Ascending aorta (tissue), 2 donors: ENCODE results near the gene MYOM1. TPM values are rescaled to one million over a fixed set of nuclear protein-coding genes. Genes with fewer than 3 reads are reported as not detected.

ENCODE experiments used
- DNase-seq, 2 donors: peaks; one replicate each; pipeline ENCODE4 v3.0.0-alpha.2; 2019; ENCODE audit warnings: low spot score in 2 of 2
- H3K27ac ChIP-seq, 2 donors: fragments of 200-600 bp; sonication (generic); one replicate each; pipeline ENCODE4 v1.5.1; 2016 to 2017; ENCODE audit warnings: mild to moderate bottlenecking in 1 of 2
- H3K27me3 ChIP-seq: fragments of 200-600 bp; sonication (generic); one replicate; pipeline ENCODE4 v1.5.1; 2017
- H3K36me3 ChIP-seq, 2 donors: fragments of 200-600 bp; sonication (generic); one replicate each; pipeline ENCODE4 v1.5.1; 2016
- H3K4me1 ChIP-seq, 2 donors: fragments of 200-600 bp; sonication (generic); one replicate each; pipeline ENCODE4 v1.5.1; 2016 to 2017; ENCODE audit warnings: mild to moderate bottlenecking in 1 of 2
- H3K4me3 ChIP-seq, 2 donors: fragments of 200-600 bp; sonication (generic); one replicate each; pipeline ENCODE4 v1.5.1; 2016 to 2017; ENCODE audit warnings: mild to moderate bottlenecking in 1 of 2
- H3K9me3 ChIP-seq, 2 donors: fragments of 200-600 bp; sonication (generic); one replicate each; pipeline ENCODE4 v1.5.1; 2016
- CTCF ChIP-seq, 3 experiments: fragments of 200-600 bp in 2 of 3; fragments of 450-650 bp in 1 of 3; sonication (generic) in 2 of 3; IDR thresholded peaks; one replicate each; pipeline ENCODE4 v1.5.1; 2016 to 2019; ENCODE audit warnings: antibody characterized with exemption in 3 of 3, mild to moderate bottlenecking in 1 of 3, moderate library complexity in 1 of 3
- intact Hi-C: fragments of 100-400 bp; cut with DNase I; formaldehyde crosslinking; loops from one replicate; pipeline ENCODE4 v1.15.1; 2023
- total RNA-seq: library from RNA; depleted of rRNA; stranded (reverse); fragments of >200 nt; gene quantifications from one replicate; pipeline ENCODE4 v1.1.0, GENCODE V29; 2016

Gene MYOM1
- total RNA-seq, 1 donor from 2014 or later = 7.8 TPM

DNA sequence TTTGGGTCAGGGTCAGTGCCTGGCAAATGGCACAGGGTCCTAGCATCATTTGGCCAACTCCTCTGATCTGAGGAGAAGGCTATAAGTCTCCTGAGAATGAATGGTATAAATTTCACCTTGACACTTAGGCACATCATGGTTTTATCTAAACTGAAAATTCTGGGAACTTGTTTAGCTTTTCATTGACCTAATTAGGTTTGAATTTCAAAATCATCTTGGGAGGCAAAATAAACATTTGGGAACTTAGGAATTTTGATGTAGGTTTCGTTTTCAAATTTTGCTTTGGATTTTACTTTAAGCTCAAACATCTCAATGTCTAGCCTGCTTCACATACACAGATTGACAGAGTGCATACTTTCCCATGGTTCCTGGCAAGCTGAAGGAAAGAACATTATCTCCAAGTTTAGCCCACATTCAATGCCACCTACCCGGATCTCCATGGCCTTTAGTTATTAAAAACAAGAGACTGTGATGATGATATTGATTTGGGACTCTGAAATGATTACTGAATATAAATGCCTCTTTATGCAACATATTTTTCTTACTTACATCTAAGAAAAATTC, 44.5 kb downstream of the MYOM1 start:
- H3K4me1 ChIP-seq = peaks cover 0 to 6% of the 10 kb centered on the region in 2 donors
- no peak overlapping the region for H3K27ac ChIP-seq
- no peak for TF ChIP-seq CTCF (IDR thresholded peaks at IDR 0.05)
- DNase-seq = no peak
- H3K27me3 ChIP-seq = no peaks in the 10 kb centered on the region
- peaks cover 0 to 13% of the 10 kb centered on the region in 2 donors for H3K36me3 ChIP-seq
- intact Hi-C loops = no loop called here
- no peaks in the 10 kb centered on the region for H3K9me3 ChIP-seq
- no peak overlapping the region for H3K4me3 ChIP-seq

DNA sequence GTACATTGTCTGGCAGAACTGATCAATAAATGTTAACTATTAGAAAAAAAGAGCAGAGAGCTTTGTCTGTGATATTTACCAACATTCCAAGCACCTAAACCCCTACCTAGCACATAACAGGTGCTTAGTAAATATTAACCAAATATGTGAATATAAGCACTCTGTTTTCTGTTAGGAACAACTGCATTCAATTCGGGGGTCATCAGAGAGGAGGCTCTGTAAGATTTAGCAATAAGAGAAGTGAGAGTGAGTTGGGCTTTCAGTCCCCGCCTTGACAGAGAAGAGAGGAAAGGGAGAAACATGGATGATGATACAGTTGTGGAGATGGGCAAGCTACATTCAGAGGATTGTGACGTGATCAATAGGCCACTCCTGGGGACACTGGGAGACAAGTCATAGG, 47.7 kb downstream of the MYOM1 start:
- intact Hi-C loops = no loop called here
- peaks cover 0 to 13% of the 10 kb centered on the region in 2 donors for H3K36me3 ChIP-seq
- no peak overlapping the region for H3K27ac ChIP-seq

DNA sequence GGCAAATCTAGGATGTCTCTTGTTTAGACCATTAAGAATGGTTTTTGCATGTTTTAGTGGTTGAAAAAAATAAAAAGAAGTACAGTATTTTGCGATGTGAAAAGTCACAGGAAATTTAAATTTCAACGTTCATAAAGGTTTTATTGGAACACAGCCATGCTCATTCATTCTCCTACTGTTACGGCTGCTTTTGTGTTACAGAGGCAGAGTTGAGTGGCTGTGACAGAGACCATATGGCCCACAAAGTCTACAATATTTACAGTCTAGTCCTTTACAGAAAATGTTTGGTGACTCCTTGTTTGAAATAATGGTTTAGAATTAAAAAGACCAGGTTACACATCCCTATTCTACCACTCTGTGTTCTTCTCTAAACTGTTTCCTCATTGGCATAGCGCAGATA, 48.1 kb downstream of the MYOM1 start:
- DNase-seq = no peak
- Histone ChIP-seq H3K9me3 (no peaks in the 10 kb centered on the region), H3K4me1 (no peaks in the 10 kb centered on the region), H3K27me3 (no peaks in the 10 kb centered on the region), H3K4me3 (no peak overlapping the region), H3K36me3 (peaks cover 0 to 13% of the 10 kb centered on the region in 2 donors), H3K27ac (no peak overlapping the region)
- intact Hi-C loops = no loop called here
- no peak for TF ChIP-seq CTCF (IDR thresholded peaks at IDR 0.05)

More for the DNA sequence above, 47.7 kb downstream of the MYOM1 start:
- DNase-seq = no peak
- Histone ChIP-seq H3K4me1 (no peaks in the 10 kb centered on the region), H3K4me3 (no peak overlapping the region), H3K9me3 (no peaks in the 10 kb centered on the region), H3K27me3 (no peaks in the 10 kb centered on the region)
- TF ChIP-seq CTCF (IDR thresholded peaks at IDR 0.05) = no peak

DNA sequence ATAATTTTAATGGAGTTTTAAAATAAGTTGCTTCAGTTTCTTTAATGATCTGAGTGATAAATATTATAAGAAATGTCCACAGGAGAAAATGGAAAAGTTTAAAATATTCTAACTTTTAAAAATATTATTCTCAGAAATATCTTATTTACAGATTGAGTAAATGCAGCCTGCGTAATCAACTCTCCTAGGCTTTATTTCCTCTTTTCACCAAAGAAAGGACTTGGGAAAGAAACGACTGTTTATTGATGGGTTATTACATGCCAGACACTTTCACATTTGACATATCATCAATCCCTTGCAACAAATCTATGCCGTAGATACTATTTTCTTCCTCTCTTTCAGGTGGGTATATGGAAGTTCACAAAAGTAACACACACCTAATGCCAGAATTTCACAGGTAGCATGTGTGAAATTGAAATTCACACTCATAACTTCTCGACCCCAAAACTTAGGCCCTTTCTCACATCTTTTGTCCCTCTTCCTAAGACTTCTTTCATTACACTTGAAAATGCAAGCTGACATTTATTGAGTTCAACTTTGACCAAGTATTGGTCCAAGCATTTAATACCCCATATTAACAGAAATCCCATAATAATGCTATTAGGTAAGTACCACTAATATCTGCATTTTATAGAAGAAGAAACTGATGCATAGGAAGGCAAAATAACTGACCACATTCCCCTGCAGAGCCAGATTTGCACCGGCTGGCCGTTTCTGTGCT, 49.2 kb downstream of the MYOM1 start:
- intact Hi-C loops = no loop called here
- Histone ChIP-seq H3K36me3 (peaks cover 2 to 16% of the 10 kb centered on the region in 2 donors), H3K27ac (no peak overlapping the region), H3K27me3 (no peaks in the 10 kb centered on the region), H3K4me3 (no peak overlapping the region), H3K4me1 (no peaks in the 10 kb centered on the region), H3K9me3 (no peaks in the 10 kb centered on the region)
- TF ChIP-seq CTCF (IDR thresholded peaks at IDR 0.05) = no peak
- no peak for DNase-seq

DNA sequence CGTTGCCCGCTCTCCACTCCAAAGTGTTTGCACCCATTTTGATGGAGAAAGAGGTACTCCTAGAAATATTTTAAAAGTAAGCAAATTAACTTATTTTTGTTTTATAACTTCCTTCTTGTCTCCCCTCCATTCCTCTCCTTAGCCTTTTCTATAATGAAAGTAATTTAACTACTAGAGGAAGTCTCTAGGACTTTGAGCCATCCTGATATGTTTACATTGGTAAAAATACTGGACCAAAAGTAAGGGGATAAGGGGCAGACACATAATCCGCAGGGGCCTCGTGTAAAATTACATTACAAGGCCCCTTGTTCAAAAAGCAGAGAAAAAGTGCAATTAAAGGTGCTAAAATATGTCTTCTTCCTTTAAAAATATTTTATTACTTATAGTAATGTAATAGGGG, 55.4 kb downstream of the MYOM1 start:
- H3K27me3 ChIP-seq = no peaks in the 10 kb centered on the region
- no peak overlapping the region for H3K27ac ChIP-seq
- H3K4me1 ChIP-seq = no peaks in the 10 kb centered on the region
- intact Hi-C loops = no loop called here
- no peaks in the 10 kb centered on the region for H3K9me3 ChIP-seq
- peaks cover 9 to 28% of the 10 kb centered on the region in 2 donors for H3K36me3 ChIP-seq
- TF ChIP-seq CTCF (IDR thresholded peaks at IDR 0.05) = no peak
- no peak for DNase-seq
- no peak overlapping the region for H3K4me3 ChIP-seq
